ENCODE measurements around the gene IL1RAPL1.

IL1RAPL1 gene

DNA sequence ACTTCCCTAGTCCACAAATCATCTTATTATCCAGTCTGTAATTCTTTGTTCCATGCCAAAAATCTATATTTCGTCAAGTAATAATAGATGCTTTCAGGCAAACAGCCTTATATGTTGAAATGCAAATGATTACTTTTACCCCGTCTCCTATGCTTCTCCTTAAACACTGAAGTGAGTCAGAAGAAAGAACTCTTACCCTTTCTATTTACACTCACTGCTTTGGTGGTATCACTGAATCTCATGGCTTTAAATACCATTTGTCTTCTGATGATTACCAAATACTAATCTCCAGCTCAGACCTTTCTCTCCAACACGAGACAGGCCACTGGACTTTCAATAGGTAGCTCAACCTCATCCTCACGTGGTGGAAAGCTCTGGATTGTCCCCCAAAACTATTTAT is 558.1 kb downstream of the IL1RAPL1 start:
- H3K4me2 ChIP-seq (ENCODE audit: low read depth, low read length, poor library complexity, severe bottlenecking), result no peak overlapping the region
- H3K27ac ChIP-seq (ENCODE audit: low read depth, low read length), result no peak overlapping the region
- no peak overlapping the region for H2AFZ ChIP-seq (ENCODE audit: low read depth, low read length, severe bottlenecking)
- H3K4me3 ChIP-seq (ENCODE audit: insufficient read depth, low read length, poor library complexity, severe bottlenecking), result no peak overlapping the region
- no peaks in the 10 kb centered on the region for H3K36me3 ChIP-seq (ENCODE audit: low read length)
- H4K20me1 ChIP-seq (ENCODE audit: low read depth, low read length), result no peaks in the 10 kb centered on the region
- no peaks in the 10 kb centered on the region for H3F3A ChIP-seq (ENCODE audit: insufficient read depth)
- H3K79me2 ChIP-seq (ENCODE audit: insufficient read depth, low read length), result no peaks in the 10 kb centered on the region
- no peaks in the 10 kb centered on the region for H3K27me3 ChIP-seq (ENCODE audit: low read length)
- TF ChIP-seq EZH2phosphoT487 (conservative IDR thresholded peaks at IDR 0.05; ENCODE audit: low read length), result no peak
- TF ChIP-seq, protein P1, sequence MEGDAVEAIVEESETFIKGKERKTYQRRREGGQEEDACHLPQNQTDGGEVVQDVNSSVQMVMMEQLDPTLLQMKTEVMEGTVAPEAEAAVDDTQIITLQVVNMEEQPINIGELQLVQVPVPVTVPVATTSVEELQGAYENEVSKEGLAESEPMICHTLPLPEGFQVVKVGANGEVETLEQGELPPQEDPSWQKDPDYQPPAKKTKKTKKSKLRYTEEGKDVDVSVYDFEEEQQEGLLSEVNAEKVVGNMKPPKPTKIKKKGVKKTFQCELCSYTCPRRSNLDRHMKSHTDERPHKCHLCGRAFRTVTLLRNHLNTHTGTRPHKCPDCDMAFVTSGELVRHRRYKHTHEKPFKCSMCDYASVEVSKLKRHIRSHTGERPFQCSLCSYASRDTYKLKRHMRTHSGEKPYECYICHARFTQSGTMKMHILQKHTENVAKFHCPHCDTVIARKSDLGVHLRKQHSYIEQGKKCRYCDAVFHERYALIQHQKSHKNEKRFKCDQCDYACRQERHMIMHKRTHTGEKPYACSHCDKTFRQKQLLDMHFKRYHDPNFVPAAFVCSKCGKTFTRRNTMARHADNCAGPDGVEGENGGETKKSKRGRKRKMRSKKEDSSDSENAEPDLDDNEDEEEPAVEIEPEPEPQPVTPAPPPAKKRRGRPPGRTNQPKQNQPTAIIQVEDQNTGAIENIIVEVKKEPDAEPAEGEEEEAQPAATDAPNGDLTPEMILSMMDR (IDR thresholded peaks at IDR 0.05; ENCODE audit: insufficient read depth, low read length, poor library complexity, severe bottlenecking), result no peak
- no peaks in the 10 kb centered on the region for H3K9me3 ChIP-seq (ENCODE audit: insufficient read depth, low read length)
- H3K9me2 ChIP-seq (replicated peaks; ENCODE audit: insufficient read depth, low read length), result no peaks in the 10 kb centered on the region
- no peak overlapping the region for H3K9ac ChIP-seq (ENCODE audit: low read length)

DNA sequence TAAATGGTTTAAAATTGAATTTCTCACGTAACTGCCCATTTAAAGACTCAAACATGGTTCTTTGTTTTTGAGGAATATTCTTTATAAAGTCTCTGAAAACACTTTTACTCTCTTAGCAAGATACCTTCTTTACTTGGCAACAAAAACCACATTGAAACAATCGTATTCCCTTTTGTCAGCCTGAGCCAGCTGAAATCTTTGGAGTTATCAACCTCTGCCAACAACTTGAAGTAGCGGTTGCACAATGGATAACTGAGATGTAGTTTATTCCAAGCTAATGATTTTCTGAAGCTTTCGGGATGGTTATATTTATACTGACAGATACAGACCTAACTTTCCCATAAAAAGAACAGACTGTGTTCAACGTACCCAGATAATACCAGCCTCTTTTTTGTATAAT is 561.3 kb downstream of the IL1RAPL1 start:
- Histone ChIP-seq H3K9me3 (ENCODE audit: insufficient read depth, low read length) (no peaks in the 10 kb centered on the region), H2AFZ (ENCODE audit: low read depth, low read length, severe bottlenecking) (no peak overlapping the region), H3F3A (ENCODE audit: insufficient read depth) (no peaks in the 10 kb centered on the region), H3K27ac (ENCODE audit: low read depth, low read length) (no peak overlapping the region), H3K9ac (ENCODE audit: low read length) (no peak overlapping the region), H3K4me2 (ENCODE audit: low read depth, low read length, poor library complexity, severe bottlenecking) (no peak overlapping the region), H3K4me3 (ENCODE audit: insufficient read depth, low read length, poor library complexity, severe bottlenecking) (no peak overlapping the region), H4K20me1 (ENCODE audit: low read depth, low read length) (no peaks in the 10 kb centered on the region), H3K36me3 (ENCODE audit: low read length) (no peaks in the 10 kb centered on the region), H3K9me2 (replicated peaks; ENCODE audit: insufficient read depth, low read length) (no peaks in the 10 kb centered on the region), H3K27me3 (ENCODE audit: low read length) (no peaks in the 10 kb centered on the region), H3K79me2 (ENCODE audit: insufficient read depth, low read length) (no peaks in the 10 kb centered on the region)
- no peak for TF ChIP-seq EZH2phosphoT487 (conservative IDR thresholded peaks at IDR 0.05; ENCODE audit: low read length)
- TF ChIP-seq, protein P1 (IDR thresholded peaks at IDR 0.05; ENCODE audit: insufficient read depth, low read length, poor library complexity, severe bottlenecking), result no peak

DNA sequence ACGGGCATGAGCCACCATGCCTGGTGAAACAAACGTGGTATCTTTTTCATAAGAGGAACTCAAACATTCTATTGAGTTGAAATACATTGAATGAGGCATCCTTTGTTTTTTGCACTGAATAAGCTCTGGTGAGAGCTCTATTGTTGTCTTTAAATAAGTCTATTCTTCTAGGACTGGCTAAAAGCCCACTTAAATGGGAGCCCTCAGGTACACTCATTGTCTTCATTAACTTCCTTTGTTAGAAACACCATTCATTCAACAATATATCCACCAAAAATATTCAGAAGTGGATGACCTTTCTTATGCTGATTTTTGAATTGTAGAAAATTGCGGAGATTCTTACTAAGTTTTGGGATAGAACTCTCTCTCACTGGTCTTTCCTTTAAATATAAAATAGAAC is 568.0 kb downstream of the IL1RAPL1 start:
- Histone ChIP-seq H3K79me2 (ENCODE audit: insufficient read depth, low read length) (no peaks in the 10 kb centered on the region), H4K20me1 (ENCODE audit: low read depth, low read length) (no peaks in the 10 kb centered on the region), H3K9ac (ENCODE audit: low read length) (no peak overlapping the region), H3K4me3 (ENCODE audit: insufficient read depth, low read length, poor library complexity, severe bottlenecking) (no peak overlapping the region), H3K9me2 (replicated peaks; ENCODE audit: insufficient read depth, low read length) (no peaks in the 10 kb centered on the region), H3K9me3 (ENCODE audit: insufficient read depth, low read length) (no peaks in the 10 kb centered on the region), H2AFZ (ENCODE audit: low read depth, low read length, severe bottlenecking) (no peak overlapping the region), H3K27me3 (ENCODE audit: low read length) (no peaks in the 10 kb centered on the region), H3K36me3 (ENCODE audit: low read length) (no peaks in the 10 kb centered on the region), H3F3A (ENCODE audit: insufficient read depth) (no peaks in the 10 kb centered on the region), H3K27ac (ENCODE audit: low read depth, low read length) (no peak overlapping the region), H3K4me2 (ENCODE audit: low read depth, low read length, poor library complexity, severe bottlenecking) (no peak overlapping the region)
- no peak for TF ChIP-seq EZH2phosphoT487 (conservative IDR thresholded peaks at IDR 0.05; ENCODE audit: low read length)
- TF ChIP-seq, protein P1 (IDR thresholded peaks at IDR 0.05; ENCODE audit: insufficient read depth, low read length, poor library complexity, severe bottlenecking), result no peak
